Activated T-helper 2 cell treated with anti-CD3 and anti-CD28 coated beads, Interferon-gamma antibody, Interleukin-2, Interleukin-4, amounts not matched to agents 10 μg/mL and 5 μg/mL and 100 μg/mL, durations not matched to agents 14 hours and 24 hours and 36 hours (primary cell): Measurements from ENCODE around the gene MAMDC4. TPM values are rescaled to one million over a fixed set of nuclear protein-coding genes. Genes with fewer than 3 reads are reported as not detected.

Experiments used
- DNase-seq: peaks from one replicate; pipeline ENCODE4 v3.0.0; 2021; ENCODE audit warnings: low spot score
- H3K27ac Mint-ChIP-seq: one replicate; pipeline ENCODE4 v1.8.0; 2021; ENCODE audit warnings: mixed read lengths
- H3K27me3 Mint-ChIP-seq: one replicate; pipeline ENCODE4 v1.8.0; 2021; ENCODE audit warnings: low read depth, mixed read lengths
- H3K36me3 Mint-ChIP-seq: one replicate; pipeline ENCODE4 v1.8.0; 2021; ENCODE audit warnings: low read depth, mixed read lengths
- H3K4me1 Mint-ChIP-seq: one replicate; pipeline ENCODE4 v1.8.0; 2021; ENCODE audit warnings: low read depth, mixed read lengths
- H3K4me3 Mint-ChIP-seq: one replicate; pipeline ENCODE4 v1.8.0; 2021; ENCODE audit warnings: low read depth, mild to moderate bottlenecking, moderate library complexity, mixed read lengths
- H3K9me3 Mint-ChIP-seq: one replicate; pipeline ENCODE4 v1.8.0; 2021; ENCODE audit warnings: mixed read lengths
- intact Hi-C: fragments of 100-400 bp; cut with micrococcal nuclease; formaldehyde crosslinking; loops from one replicate; pipeline ENCODE4 v1.15.1; 2023
- total RNA-seq: library from RNA; stranded (reverse); gene quantifications from 2 replicates; pipeline ENCODE4 v1.2.3, GENCODE V29; 2022

The MAMDC4 gene
- total RNA-seq, 1 donor from 2014 or later: 21.0 TPM

DNA sequence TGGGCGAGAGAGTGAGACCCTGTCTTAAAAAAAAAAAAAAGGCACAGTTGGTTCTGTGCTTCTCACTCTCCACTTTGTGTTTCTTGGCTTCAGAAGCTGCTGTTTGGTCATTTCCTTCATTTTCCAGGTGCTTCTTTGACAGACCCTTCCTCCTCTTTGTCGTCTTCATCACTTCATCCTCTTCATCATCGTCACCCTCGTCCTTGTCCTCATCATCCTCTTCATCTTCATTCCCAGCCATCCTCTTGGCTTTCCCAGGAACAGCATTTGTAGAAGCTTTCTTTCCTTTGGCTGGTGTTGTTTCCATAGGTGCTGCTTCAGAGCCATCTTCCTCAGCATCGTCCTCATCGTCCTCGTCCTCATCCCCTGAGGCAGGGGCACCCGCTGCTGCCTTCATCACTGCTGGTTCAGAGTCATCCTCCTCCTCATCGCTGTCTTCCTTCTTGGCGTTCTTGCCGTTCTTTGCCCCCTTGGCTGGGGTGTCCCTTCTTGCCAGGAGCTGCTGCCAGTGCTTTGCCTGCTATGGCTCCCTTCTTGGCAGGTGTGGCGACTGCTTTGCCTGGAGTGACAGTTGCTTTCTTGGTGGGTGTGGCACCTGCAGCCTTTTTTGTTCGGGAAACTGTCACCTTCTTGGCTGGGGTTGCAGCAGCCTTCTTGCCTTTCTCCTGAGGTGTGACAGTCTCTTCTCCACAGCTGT, 37.3 kb upstream of the MAMDC4 start:
- no peak for DNase-seq
- intact Hi-C loops: no loop called here
- peaks cover 47% of the 10 kb centered on the region for H3K36me3 Mint-ChIP-seq
- H3K4me3 Mint-ChIP-seq: no peak overlapping the region
- no peaks in the 10 kb centered on the region for H3K27me3 Mint-ChIP-seq
- H3K9me3 Mint-ChIP-seq: no peaks in the 10 kb centered on the region
- H3K27ac Mint-ChIP-seq: no peak overlapping the region
- peaks cover 27% of the 10 kb centered on the region for H3K4me1 Mint-ChIP-seq

DNA sequence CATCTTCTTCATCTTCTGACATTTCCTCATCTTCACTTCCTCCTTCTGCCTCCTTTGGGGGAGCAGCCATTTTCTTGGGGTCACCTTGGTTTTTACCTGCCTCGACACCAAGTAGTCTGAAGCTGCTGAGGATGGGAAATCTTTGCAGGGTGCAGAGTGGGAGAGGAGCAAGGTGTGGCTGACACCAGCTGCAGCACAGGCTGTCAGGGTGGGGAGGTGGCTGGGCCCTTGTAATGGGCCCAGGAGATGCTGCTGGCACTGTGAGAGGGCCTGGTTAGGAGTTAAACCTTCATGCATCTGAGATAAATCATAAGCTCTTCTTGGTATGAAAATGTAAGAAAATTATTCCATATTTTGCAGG, 36.7 kb upstream of the MAMDC4 start:
- H3K4me1 Mint-ChIP-seq: peaks cover 23% of the 10 kb centered on the region
- no peaks in the 10 kb centered on the region for H3K9me3 Mint-ChIP-seq
- no peak overlapping the region for H3K27ac Mint-ChIP-seq
- no peaks in the 10 kb centered on the region for H3K27me3 Mint-ChIP-seq
- DNase-seq: no peak
- H3K4me3 Mint-ChIP-seq: no peak overlapping the region
- intact Hi-C loops: no loop called here
- peaks cover 43% of the 10 kb centered on the region for H3K36me3 Mint-ChIP-seq

DNA sequence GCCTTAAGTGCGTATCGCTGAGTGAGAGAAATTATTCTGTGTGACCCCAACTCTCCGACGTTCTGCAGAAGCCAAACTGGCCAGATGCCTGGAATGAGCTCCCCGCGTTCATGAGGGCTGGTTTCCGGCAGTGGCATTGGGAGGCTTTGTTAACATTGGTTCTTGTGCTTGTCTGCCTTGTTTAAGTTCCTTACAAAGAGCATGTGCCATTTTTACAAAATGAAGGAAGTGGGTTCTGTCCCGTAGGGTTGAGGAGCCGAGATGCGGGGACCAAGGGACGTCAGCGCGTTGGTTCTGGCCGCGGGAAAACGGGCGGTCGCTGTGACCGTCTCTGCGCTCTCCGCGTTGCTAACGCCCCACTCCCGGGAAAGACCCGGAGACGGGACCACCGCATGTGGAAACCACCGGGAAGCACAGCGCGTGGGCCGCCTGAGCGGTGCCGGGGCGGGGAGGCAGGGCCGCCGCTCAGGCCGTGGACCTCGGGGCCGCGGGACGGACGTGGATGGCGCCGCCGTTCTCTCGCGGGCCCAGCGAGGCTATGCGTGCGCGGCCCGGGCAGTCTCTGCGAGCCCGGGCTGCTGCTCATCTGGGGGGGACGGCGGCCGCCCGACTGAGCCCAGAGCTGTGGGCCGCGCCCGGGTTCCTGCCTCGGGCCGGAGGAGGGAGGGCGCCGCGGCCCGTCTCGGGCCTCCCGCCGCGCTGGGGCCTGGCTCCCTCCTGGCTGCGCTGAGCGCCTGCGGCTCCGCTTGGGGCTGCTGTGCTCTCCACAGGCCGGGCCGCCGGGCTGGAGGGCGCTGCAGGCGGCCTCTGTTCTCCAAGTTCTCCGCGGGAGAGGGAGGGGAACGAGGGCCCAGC, 30.9 kb upstream of the MAMDC4 start:
- intact Hi-C loops: no loop called here
- H3K27ac Mint-ChIP-seq: no peak overlapping the region
- no peaks in the 10 kb centered on the region for H3K9me3 Mint-ChIP-seq
- DNase-seq: no peak
- no peak overlapping the region for H3K4me3 Mint-ChIP-seq
- H3K4me1 Mint-ChIP-seq: peaks cover 3% of the 10 kb centered on the region
- H3K27me3 Mint-ChIP-seq: no peaks in the 10 kb centered on the region
- H3K36me3 Mint-ChIP-seq: peaks cover 30% of the 10 kb centered on the region

DNA sequence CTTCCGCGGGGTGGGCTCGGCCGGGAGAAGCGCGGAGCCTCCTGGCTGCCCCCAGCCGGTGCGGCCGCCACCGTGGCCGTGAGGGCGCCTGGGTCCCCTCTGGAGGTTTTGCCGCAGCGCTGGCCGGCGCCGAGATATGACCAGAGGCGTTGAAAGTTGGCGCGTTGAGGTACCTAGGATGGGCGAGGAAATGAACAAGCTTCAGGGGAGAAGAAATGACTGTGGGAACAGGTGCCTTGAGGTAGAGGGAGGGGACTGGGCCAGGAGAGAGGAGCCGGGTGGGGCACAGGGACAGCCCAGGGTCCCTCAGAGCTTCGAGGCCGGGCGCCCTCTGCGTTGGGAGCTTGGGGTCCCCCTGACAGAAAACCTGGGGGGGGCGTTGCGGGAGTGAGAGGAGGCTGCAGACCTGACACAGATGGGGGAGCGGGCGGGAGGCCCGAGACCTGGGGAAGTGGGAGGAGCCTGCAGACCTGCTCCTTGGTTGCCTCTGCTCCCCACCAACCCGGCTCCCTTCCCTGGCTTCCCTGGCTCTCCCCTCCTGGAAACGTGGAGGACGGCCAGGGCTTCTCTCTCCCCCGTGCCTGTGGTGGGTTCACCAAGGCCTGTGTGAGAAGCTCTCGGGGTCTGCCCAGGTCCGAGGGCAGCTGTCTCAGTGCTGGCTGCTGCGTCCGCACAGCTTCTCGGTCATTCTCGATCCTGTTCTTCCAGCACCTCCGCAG, 30.2 kb upstream of the MAMDC4 start:
- Mint-ChIP-seq H3K4me1 (peaks cover under 1% of the 10 kb centered on the region), H3K36me3 (peaks cover 27% of the 10 kb centered on the region), H3K27ac (no peak overlapping the region), H3K9me3 (no peaks in the 10 kb centered on the region), H3K4me3 (no peak overlapping the region), H3K27me3 (no peaks in the 10 kb centered on the region)
- intact Hi-C loops: no loop called here
- DNase-seq: no peak

DNA sequence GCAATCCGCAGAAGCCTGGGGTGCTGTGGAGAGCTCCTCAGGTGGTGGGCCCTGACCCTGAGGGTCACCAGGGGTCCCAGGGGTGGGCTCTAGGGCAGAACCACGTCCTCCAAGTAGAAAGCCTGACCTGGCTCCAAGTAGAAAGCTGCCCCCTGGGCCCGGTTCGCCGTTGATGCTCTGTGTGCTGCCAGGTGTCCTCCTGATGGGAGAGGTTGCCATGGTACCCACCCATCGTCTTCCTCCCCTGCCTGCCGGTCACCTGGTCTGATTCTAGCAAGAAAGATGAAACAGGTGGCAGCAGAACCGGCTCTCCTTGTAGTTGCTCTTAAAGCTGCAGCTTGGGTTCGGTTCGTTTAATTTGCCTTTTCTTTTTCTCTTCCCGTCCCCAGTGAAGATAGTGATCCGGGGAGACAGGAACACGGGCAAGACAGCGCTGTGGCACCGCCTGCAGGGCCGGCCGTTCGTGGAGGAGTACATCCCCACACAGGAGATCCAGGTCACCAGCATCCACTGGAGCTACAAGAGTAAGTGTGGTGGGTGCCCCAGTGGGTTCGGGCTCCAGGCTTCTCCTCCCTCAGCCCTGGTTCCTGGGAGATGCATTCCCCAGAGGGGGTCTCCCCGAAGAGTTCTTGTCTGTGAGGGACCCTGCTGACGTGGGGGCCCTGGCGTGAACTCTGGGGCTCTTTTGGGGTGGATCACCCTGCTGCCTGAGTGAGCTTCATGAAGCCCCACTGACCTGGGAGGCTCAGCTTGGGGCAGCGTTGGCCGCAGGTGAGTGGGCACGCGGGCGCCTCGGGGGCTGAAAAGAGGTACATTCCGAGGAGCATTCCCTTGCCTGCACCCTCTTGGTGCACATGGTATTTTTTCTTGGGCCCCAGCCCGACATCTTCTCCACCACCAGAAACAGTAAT, 28.8 kb upstream of the MAMDC4 start:
- Mint-ChIP-seq H3K9me3 (no peaks in the 10 kb centered on the region), H3K27ac (no peak overlapping the region), H3K36me3 (peaks cover 24% of the 10 kb centered on the region), H3K4me3 (no peak overlapping the region), H3K4me1 (no peaks in the 10 kb centered on the region), H3K27me3 (no peaks in the 10 kb centered on the region)
- DNase-seq: no peak
- intact Hi-C loops: no loop called here

DNA sequence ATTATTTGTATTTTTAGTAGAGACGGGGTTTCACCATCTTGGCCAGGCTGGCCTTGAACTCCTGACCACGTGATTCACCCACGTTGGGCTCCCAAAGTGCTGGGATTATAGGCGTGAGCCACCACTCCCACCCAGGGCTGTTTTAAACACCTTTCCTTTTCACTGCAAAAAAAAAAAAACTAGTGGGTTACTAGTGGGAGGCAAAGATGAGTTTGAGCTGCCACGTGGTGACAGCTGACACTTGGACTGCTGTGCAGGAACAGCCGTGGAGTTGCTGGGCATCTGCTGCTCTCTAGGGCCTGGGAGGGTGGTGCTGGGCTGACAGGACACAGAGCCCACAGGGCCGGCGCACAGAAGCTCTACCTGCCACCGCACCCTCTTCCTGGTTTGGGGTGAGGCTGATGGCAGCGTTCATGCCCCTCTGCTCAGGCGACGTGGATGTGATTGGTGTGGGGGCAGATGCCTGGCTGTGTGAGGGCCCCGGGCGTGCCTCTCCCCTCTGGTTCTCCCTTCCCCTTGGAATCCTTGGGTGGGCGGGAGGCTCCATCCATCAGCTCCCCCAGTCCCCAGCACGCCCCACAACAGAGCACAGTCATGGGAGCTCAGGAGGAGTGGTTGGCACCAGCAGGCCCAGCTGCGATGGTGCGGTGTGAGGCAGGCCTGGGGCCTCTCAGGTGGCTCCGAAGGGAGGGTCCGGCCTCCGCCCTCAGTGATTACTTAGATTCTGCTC, 27.5 kb upstream of the MAMDC4 start:
- Mint-ChIP-seq H3K9me3 (no peaks in the 10 kb centered on the region), H3K27ac (no peak overlapping the region), H3K4me1 (no peaks in the 10 kb centered on the region), H3K36me3 (peaks cover 28% of the 10 kb centered on the region), H3K4me3 (no peak overlapping the region), H3K27me3 (no peaks in the 10 kb centered on the region)
- intact Hi-C loops: no loop called here
- DNase-seq: no peak

DNA sequence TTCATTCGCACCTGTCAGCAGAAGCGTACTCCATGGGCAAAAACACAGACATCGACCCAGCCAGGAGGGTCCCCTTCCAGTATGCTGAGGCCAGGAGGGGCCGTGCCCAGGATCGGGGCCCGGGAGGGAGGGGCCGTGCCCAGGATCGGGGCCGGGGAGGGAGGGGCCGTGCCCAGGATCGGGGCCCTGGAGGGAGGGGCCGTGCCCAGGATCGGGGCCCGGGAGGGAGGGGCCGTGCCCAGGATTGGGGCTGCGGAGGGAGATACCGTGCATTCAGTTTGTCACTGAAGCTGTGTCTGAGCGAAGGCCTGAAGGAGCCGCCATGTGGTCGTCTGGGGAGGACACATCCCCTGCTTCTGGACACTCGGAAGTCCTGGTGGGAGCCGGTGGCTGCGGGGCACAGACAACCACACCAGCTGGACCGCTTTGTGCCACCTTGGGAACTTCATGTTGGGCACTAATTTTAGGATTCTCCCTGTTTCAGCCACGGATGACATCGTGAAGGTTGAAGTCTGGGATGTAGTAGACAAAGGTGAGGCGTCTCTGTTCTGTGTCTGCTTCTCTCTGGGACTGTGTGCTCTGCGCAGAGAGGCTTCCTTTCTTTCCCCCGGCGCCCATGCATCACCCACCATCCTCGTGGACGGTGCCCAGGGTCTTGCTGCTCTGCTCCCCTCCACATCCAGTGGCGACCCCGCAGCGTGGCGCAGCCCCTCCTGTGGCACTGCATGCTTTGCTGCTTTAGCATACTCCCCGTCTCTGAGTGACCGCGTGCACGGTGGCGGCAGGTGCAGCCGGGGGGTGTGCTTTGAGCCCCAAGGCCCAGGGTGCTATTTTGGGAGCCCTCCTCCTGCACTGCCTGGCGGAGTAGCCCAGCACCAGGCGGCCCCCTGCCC, 26.6 kb upstream of the MAMDC4 start:
- Mint-ChIP-seq H3K4me1 (no peaks in the 10 kb centered on the region), H3K4me3 (no peak overlapping the region), H3K36me3 (peaks cover 28% of the 10 kb centered on the region), H3K9me3 (no peaks in the 10 kb centered on the region), H3K27ac (no peak overlapping the region), H3K27me3 (no peaks in the 10 kb centered on the region)
- intact Hi-C loops: no loop called here
- no peak for DNase-seq

DNA sequence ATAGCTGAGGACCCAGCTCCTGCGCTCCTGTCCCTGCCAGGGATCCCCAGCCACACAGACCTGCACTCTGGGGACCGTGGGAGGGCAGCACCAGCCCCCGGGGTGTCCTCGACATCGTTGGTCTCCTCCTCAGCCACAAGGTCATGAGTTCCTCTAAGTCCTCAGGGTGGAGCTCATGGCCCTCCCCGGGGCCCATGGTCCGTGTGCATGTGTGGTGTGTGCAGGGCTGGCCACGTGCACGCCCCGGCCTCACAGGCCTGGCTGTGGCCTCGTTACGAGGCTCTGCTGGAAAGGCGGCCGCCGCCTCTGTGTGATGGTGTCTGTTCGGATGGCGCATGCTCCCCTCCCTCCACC, 26.0 kb upstream of the MAMDC4 start:
- H3K27me3 Mint-ChIP-seq: no peaks in the 10 kb centered on the region
- DNase-seq: no peak
- H3K36me3 Mint-ChIP-seq: peaks cover 27% of the 10 kb centered on the region

DNA sequence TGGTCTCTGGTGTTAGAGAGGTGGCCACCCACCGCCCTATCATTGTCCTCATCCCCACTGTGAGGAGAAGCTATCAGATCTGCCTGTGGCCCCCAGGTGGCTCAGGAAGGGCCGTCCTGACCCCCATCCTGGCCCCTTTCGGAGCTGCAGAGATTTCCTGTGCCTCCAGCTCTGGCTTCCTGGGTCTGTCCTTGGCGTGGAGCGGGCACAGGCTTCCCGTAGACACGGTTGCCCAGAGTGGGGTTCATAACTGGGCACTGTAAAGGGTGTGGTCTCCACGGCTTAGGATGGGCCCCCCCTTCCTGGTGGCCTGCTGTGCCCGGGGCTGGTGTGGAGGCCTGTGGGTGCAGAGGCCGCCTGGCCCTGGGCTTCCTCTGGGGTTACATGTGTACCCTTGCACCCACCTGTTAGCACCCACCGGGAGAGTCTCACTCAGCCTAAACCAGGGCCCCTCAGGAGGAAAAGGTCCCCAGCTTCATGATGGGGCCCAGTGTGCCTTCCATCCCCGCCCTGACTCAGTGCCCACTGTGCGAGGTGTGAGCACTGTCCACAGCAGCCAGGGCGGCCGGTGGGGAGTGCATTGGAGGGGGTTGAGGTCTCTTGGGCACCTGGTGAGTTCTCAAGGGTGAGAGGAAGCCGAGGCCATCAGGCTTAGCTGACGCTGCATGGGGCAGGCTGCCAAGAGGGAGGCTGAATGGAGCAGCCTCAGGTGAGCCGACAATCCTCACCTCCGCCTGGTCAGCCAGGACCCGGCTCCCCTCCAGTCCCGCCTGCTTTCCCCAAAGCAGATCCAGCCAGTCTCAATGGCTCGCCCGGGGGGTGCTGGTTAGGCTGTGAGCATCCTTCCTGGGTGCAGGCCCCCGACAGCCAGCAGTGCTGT, 25.2 kb upstream of the MAMDC4 start:
- no peak overlapping the region for H3K27ac Mint-ChIP-seq
- intact Hi-C loops: no loop called here
- H3K36me3 Mint-ChIP-seq: peaks cover 28% of the 10 kb centered on the region
- H3K4me1 Mint-ChIP-seq: no peaks in the 10 kb centered on the region
- no peaks in the 10 kb centered on the region for H3K9me3 Mint-ChIP-seq
- H3K4me3 Mint-ChIP-seq: no peak overlapping the region
- DNase-seq: no peak
- H3K27me3 Mint-ChIP-seq: no peaks in the 10 kb centered on the region

More for the DNA sequence above, 26.0 kb upstream of the MAMDC4 start:
- intact Hi-C loops: no loop called here
- Mint-ChIP-seq H3K4me1 (no peaks in the 10 kb centered on the region), H3K27ac (no peak overlapping the region), H3K4me3 (no peak overlapping the region), H3K9me3 (no peaks in the 10 kb centered on the region)

DNA sequence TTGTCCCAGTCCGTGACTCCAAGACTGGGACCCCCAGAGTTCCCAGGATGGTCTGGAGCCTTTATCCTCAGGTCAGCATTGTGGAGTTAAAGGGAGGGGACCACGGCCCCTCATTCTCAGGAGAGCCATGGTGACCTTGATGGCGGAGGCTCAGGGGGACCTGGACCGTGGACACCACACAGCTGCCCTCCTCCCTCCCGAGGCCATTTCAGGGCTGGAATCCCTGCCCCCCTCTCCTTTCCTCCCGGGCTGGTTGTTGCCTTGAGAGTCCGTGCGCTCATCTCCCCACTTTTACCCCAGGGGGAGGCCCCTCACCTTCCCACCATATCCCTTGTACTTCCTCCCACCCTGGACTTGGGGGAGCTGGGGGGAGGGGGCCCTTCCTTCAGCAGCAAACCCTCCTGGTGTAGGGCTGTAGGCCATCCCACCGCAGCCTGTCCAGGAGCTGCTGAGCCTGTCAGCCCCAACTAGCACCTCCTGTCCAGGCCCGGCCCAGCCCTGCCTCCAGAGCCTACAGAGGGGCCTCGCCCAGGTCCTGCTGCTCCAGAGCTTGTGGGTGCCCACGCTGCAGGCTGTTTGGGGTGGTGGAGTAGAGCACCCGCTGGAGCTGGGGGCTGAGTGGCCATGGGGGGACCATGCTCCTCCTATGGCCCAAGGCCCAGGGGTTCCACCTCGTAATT, 24.2 kb upstream of the MAMDC4 start:
- no peak overlapping the region for H3K4me3 Mint-ChIP-seq
- H3K9me3 Mint-ChIP-seq: no peaks in the 10 kb centered on the region
- intact Hi-C loops: no loop called here
- no peaks in the 10 kb centered on the region for H3K27me3 Mint-ChIP-seq
- peaks cover 33% of the 10 kb centered on the region for H3K36me3 Mint-ChIP-seq
- no peak for DNase-seq
- no peaks in the 10 kb centered on the region for H3K4me1 Mint-ChIP-seq
- H3K27ac Mint-ChIP-seq: no peak overlapping the region
